PC-3 (cell line): Measurements from ENCODE around the gene CCDC112. TPM values are rescaled to one million over a fixed set of nuclear protein-coding genes. Genes with fewer than 3 reads are reported as not detected.

Source experiments
- ATAC-seq: fragments of 200-7000 bp; cut with Tn5 transposase; 2 replicates; pipeline ENCODE4 v1.9.1; 2020; ENCODE audit warnings: mild to moderate bottlenecking, moderate library complexity
- BruUV-seq: library from RNA; stranded (reverse); fragments of 400-500 nt; replicated peaks from 2 replicates; lab custom pipeline; 2021; lab: Mats Ljungman, UMichigan
- CTCF ChIA-PET: fragments of 300-600 bp; sonication (Branson Sonifier 250); formaldehyde crosslinking; loops from one replicate; lab custom pipeline; 2022; ENCODE audit warnings: antibody characterized with exemption; lab: Charles Lee
- POLR2A ChIA-PET: fragments of 300-600 bp; sonication (Branson Sonifier 250); formaldehyde crosslinking; loops from one replicate; lab custom pipeline; 2022; ENCODE audit warnings: antibody characterized with exemption; ENCODE audit not compliant: unreplicated experiment; lab: Charles Lee
- DNase-seq: peaks from one replicate; pipeline ENCODE4 v3.0.0-alpha.2; 2015
- H2AFZ ChIP-seq: fragments of 300-600 bp; sonication (generic); 2 replicates; pipeline ENCODE4 v1.6.0; 2016; ENCODE audit warnings: antibody characterized with exemption, low read length
- H3F3A ChIP-seq: fragments of 300-600 bp; sonication (generic); one replicate; pipeline ENCODE4 v1.6.0; 2017; ENCODE audit warnings: antibody characterized with exemption, low read length, control low read depth, mild to moderate bottlenecking; ENCODE audit not compliant: unreplicated experiment
- H3K27ac ChIP-seq: fragments of 300-600 bp; sonication (generic); 2 replicates; pipeline ENCODE4 v1.5.1; 2016; ENCODE audit warnings: mild to moderate bottlenecking, low read length
- H3K27me3 ChIP-seq: fragments of 300-600 bp; sonication (generic); 2 replicates; pipeline ENCODE4 v1.6.1; 2016; ENCODE audit warnings: low read length, mixed read lengths
- H3K36me3 ChIP-seq: fragments of 300-600 bp; sonication (generic); 2 replicates; pipeline ENCODE4 v1.6.1; 2016; ENCODE audit warnings: low read depth, mixed run types, low read length, mixed read lengths
- H3K4me1 ChIP-seq: fragments of 300-600 bp; sonication (generic); 2 replicates; pipeline ENCODE4 v1.5.1; 2016; ENCODE audit warnings: low read length; ENCODE audit not compliant: insufficient read depth
- H3K4me2 ChIP-seq: fragments of 300-600 bp; sonication (generic); 2 replicates; pipeline ENCODE4 v1.6.0; 2016; ENCODE audit warnings: low read length
- H3K4me3 ChIP-seq: fragments of 300-600 bp; sonication (generic); 2 replicates; pipeline ENCODE4 v1.5.1; 2016; ENCODE audit warnings: mild to moderate bottlenecking, low read length, mixed read lengths
- H3K79me2 ChIP-seq: fragments of 300-600 bp; sonication (generic); 2 replicates; pipeline ENCODE4 v1.6.1; 2017; ENCODE audit warnings: low read length, mixed read lengths
- H3K9ac ChIP-seq: fragments of 300-600 bp; sonication (generic); 2 replicates; pipeline ENCODE4 v1.6.0; 2016; ENCODE audit warnings: mild to moderate bottlenecking, low read length
- H3K9me2 ChIP-seq: fragments of 300-600 bp; sonication (generic); replicated peaks from 2 replicates; pipeline ENCODE4 v1.6.1; 2016; ENCODE audit warnings: mixed run types, low read length, mixed read lengths
- H3K9me3 ChIP-seq: fragments of 300-600 bp; sonication (generic); 2 replicates; pipeline ENCODE4 v1.6.1; 2016; ENCODE audit warnings: low read length, mixed read lengths
- H4K20me1 ChIP-seq: fragments of 300-600 bp; sonication (generic); 2 replicates; pipeline ENCODE4 v1.6.1; 2016; ENCODE audit warnings: low read length, mixed read lengths
- EZH2 ChIP-seq: fragments of 300-600 bp; sonication (generic); IDR thresholded peaks from one replicate; pipeline ENCODE4 v1.6.1; 2017; ENCODE audit warnings: antibody characterized with exemption, mild to moderate bottlenecking, low read length; ENCODE audit not compliant: unreplicated experiment
- EZH2phosphoT487 ChIP-seq: fragments of 300-600 bp; sonication (generic); IDR thresholded peaks from 2 replicates; pipeline ENCODE4 v1.6.1; 2018; ENCODE audit warnings: mild to moderate bottlenecking, antibody characterized with exemption, low read length, borderline replicate concordance
- intact Hi-C: fragments of 100-400 bp; cut with micrococcal nuclease; formaldehyde crosslinking; loops from 2 replicates; pipeline ENCODE4 v1.9.0; 2023
- total RNA-seq: library from RNA; depleted of rRNA; stranded (reverse); fragments of >200 nt; gene quantifications from 2 replicates; pipeline ENCODE4 v1.2.3, GENCODE V29; 2014
- TF ChIP-seq, protein P1 (sequence below): fragments of 300-600 bp; sonication (generic); conservative IDR thresholded peaks from 2 replicates; pipeline ENCODE4 v1.5.1; 2017; ENCODE audit warnings: antibody characterized with exemption, low read depth, mild to moderate bottlenecking, low read length

CCDC112 gene
- total RNA-seq, 1 experiment from 2014 or later: 6.9 TPM

DNA sequence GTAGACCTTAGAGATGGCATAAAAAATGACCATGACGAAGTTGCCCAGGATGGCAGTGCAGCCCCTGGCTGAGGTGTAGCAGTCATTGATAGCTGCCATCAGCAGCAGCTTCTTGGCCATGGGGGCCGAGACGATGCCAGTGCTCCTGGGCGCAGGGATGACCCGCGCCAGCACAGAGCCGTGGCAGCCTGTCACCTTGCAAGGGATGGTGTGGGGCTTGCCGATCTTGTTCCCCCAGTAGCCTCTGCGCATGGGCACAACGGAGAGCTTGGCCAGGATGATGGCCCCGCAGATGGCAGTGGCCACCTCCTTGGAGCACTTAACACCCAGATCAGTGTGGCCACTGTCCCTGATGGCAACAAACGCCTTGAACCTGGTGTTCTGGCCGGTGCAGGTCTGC is 31.7 kb downstream of the CCDC112 start:
- Histone ChIP-seq H4K20me1 (no peaks in the 10 kb centered on the region), H3K4me3 (no peak overlapping the region), H3F3A (no peaks in the 10 kb centered on the region), H3K9me2 (no peaks in the 10 kb centered on the region), H3K36me3 (no peaks in the 10 kb centered on the region), H3K27ac (no peak overlapping the region), H3K4me1 (peaks cover 21% of the 10 kb centered on the region), H3K9ac (no peak overlapping the region), H3K27me3 (no peaks in the 10 kb centered on the region), H3K79me2 (peaks cover 28% of the 10 kb centered on the region), H3K4me2 (no peak overlapping the region), H3K9me3 (no peaks in the 10 kb centered on the region), H2AFZ (no peak overlapping the region)
- no TSS peak for BruUV-seq
- DNase-seq: no peak
- POLR2A ChIA-PET: no interaction called here
- CTCF ChIA-PET: no interaction called here
- TF ChIP-seq EZH2phosphoT487: no peak
- intact Hi-C loops: no loop called here
- ATAC-seq: no peak

DNA sequence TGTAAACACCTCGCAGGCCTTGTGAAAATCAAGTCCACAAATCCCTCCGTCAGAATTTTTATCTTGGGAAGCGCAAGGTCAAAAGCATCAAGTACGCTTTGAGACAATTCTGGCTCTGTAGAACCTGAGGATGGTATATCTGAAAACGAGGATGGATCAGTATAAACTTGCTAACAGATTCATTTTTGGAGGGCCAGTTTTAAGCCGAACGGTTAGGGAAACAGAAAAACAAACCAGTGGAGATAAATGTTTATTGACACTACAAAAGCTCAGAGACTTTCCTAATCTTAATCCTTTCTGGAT is 33.4 kb downstream of the CCDC112 start:
- H3K4me3 ChIP-seq: peak overlapping the region; percentile 93
- no peaks in the 10 kb centered on the region for H3K9me3 ChIP-seq
- CTCF ChIA-PET: interaction anchor here (0.6 kb wide), 2 partner anchors 49 to 311 kb away, joined by 3 to 5 read pairs; no protein-coding TSS in a partner anchor
- H3K9ac ChIP-seq: peak overlapping the region; percentile 85
- DNase-seq (no peak), ATAC-seq (no peak)
- TSS peak; percentile 91 for BruUV-seq
- no peaks in the 10 kb centered on the region for H3K9me2 ChIP-seq
- H3K36me3 ChIP-seq: no peaks in the 10 kb centered on the region
- peaks cover 45% of the 10 kb centered on the region for H3K79me2 ChIP-seq
- peak overlapping the region; percentile 97 for H3K4me2 ChIP-seq
- intact Hi-C loops: no loop called here
- H3K4me1 ChIP-seq: peaks cover 21% of the 10 kb centered on the region
- H2AFZ ChIP-seq: peak overlapping the region; percentile 97
- H4K20me1 ChIP-seq: peaks cover 9% of the 10 kb centered on the region
- TF ChIP-seq, protein P1, sequence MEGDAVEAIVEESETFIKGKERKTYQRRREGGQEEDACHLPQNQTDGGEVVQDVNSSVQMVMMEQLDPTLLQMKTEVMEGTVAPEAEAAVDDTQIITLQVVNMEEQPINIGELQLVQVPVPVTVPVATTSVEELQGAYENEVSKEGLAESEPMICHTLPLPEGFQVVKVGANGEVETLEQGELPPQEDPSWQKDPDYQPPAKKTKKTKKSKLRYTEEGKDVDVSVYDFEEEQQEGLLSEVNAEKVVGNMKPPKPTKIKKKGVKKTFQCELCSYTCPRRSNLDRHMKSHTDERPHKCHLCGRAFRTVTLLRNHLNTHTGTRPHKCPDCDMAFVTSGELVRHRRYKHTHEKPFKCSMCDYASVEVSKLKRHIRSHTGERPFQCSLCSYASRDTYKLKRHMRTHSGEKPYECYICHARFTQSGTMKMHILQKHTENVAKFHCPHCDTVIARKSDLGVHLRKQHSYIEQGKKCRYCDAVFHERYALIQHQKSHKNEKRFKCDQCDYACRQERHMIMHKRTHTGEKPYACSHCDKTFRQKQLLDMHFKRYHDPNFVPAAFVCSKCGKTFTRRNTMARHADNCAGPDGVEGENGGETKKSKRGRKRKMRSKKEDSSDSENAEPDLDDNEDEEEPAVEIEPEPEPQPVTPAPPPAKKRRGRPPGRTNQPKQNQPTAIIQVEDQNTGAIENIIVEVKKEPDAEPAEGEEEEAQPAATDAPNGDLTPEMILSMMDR: no peak
- TF ChIP-seq EZH2: no peak
- TF ChIP-seq EZH2phosphoT487: no peak
- POLR2A ChIA-PET: interaction anchor here (0.6 kb wide), 1 partner anchor 90 kb away, joined by 5 read pairs; no protein-coding TSS in a partner anchor
- H3K27me3 ChIP-seq: no peaks in the 10 kb centered on the region
- no peaks in the 10 kb centered on the region for H3F3A ChIP-seq
- peak overlapping the region; percentile 56 for H3K27ac ChIP-seq

DNA sequence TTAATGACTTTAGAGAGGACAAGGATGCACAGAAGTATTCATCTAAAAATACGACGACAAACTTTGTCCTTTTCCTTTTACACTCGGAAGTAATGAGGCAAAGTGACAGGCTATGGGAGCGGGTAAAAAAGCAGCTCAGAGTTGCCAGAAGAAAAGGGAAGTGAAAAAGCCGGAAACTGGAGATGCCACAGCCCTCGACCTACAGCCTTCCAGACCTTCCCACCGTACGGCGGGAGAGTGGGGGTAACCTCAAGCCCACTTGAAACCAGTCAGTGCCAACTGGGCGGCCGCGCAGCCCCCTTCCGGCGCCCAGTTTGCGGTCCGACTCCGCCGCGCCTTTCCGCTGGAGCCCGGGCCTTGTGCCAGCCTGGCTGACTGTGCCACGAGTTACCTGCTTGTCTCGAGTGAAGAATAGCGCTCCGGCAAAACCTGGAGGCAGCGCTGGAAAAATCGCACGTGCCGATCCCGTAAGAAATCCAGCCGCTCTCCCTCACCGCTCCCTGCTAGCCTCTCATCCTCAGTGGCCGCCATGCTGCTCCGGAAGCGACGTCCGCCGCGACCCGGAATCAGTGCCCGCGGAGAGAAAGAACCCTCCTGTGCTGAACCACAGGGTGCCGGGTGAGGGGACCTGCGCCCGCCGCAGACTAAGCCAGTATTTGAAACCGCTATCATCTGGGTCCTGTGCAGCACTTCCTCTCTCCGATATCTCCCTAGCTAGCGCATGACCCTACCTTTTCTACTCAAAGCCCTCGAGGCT is 34.0 kb downstream of the CCDC112 start, which contains the start of gene PGGT1B:
TSS of gene PGGT1B (minus strand) at position 557 of the 757 bp plus-strand sequence. CDS start at position 531, 26 bp downstream.
- H3K79me2 ChIP-seq: peaks cover 51% of the 10 kb centered on the region
- H3K4me1 ChIP-seq: peaks cover 21% of the 10 kb centered on the region
- no peaks in the 10 kb centered on the region for H3K36me3 ChIP-seq
- H4K20me1 ChIP-seq: peaks cover 14% of the 10 kb centered on the region
- H3K9ac ChIP-seq: peak within 1 kb of the TSS; percentile 85
- no peaks in the 10 kb centered on the region for H3K9me3 ChIP-seq
- ChIA-PET CTCF (interaction anchor here (0.6 kb wide), 3 partner anchors 49 to 570 kb away, joined by 3 to 5 read pairs (median 5); no protein-coding TSS in a partner anchor), POLR2A (interaction anchor here (0.6 kb wide), 1 partner anchor 89 kb away, joined by 5 read pairs; no protein-coding TSS in a partner anchor)
- TSS peak; percentile 58 for BruUV-seq
- H2AFZ ChIP-seq: peak within 1 kb of the TSS; percentile 97
- ATAC-seq (peak; percentile 91), DNase-seq (peak; percentile 63)
- peak within 1 kb of the TSS; percentile 56 for H3K27ac ChIP-seq
- TF ChIP-seq, protein P1: no peak
- TF ChIP-seq EZH2phosphoT487: no peak
- TF ChIP-seq EZH2: no peak
- H3F3A ChIP-seq: no peaks in the 10 kb centered on the region
- H3K27me3 ChIP-seq: no peaks in the 10 kb centered on the region
- H3K4me3 ChIP-seq: peak within 1 kb of the TSS; percentile 93
- intact Hi-C loops: no loop called here
- H3K9me2 ChIP-seq: no peaks in the 10 kb centered on the region
- H3K4me2 ChIP-seq: peak within 1 kb of the TSS; percentile 97
